ENCODE data around the gene ZC3H12A.

GRCh38 chr1:37469386-37469785 is 5.0 kb upstream of the ZC3H12A start:
- TF ChIP-seq CTCF (IDR thresholded peaks at IDR 0.05; ENCODE audit: low read depth, low read length, missing input control) (no peak), ZBTB33 (IDR thresholded peaks at IDR 0.05) (no peak)
